ENCODE data around the gene FREM2.

Gene FREM2

GRCh38 chr13:38766799-38767198, 79.9 kb downstream of the FREM2 start:
- peaks cover 4% of the 10 kb centered on the region for H3K27me3 Mint-ChIP-seq
- no peaks in the 10 kb centered on the region for H3K9me3 Mint-ChIP-seq
- no peak for DNase-seq
- H3K27ac Mint-ChIP-seq = no peak overlapping the region
- no peaks in the 10 kb centered on the region for H3K36me3 Mint-ChIP-seq (ENCODE audit: low read depth)
- H3K4me1 Mint-ChIP-seq (ENCODE audit: low read depth) = no peaks in the 10 kb centered on the region
- no peak overlapping the region for H3K4me3 Mint-ChIP-seq

- H3K27ac Mint-ChIP-seq = no peak overlapping the region
- H3K9me3 Mint-ChIP-seq = no peaks in the 10 kb centered on the region
- no peaks in the 10 kb centered on the region for H3K27me3 Mint-ChIP-seq
- H3K4me1 Mint-ChIP-seq (ENCODE audit: low read depth) = no peaks in the 10 kb centered on the region
- H3K36me3 Mint-ChIP-seq (ENCODE audit: low read depth) = no peaks in the 10 kb centered on the region
- DNase-seq = no peak
- no peak overlapping the region for H3K4me3 Mint-ChIP-seq
Observed at GRCh38 chr13:38767506-38768265, 80.8 kb downstream of the FREM2 start.

DNA sequence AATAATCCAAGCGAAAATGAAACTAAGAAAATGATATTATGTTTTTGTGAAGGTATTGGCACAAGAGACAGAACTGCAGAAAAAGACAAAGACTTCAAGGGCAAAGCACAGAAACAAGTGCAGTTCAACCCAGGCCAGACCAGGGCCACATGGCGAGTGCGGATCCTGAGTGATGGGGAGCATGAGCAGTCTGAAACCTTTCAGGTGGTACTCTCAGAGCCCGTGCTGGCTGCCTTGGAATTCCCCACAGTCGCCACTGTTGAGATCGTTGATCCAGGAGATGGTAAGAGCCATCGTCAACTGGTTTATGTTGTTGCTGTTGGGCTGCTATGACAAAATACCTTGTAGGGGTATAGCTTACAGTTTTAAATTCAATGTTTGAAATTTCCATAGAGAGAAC, 82.6 kb downstream of the FREM2 start:
- Mint-ChIP-seq H3K9me3 (no peaks in the 10 kb centered on the region), H3K27ac (no peak overlapping the region), H3K4me1 (ENCODE audit: low read depth) (no peaks in the 10 kb centered on the region)

GRCh38 chr13:38775085-38775484, 88.2 kb downstream of the FREM2 start:
- H3K4me1 Mint-ChIP-seq (ENCODE audit: low read depth) = no peaks in the 10 kb centered on the region
- no peaks in the 10 kb centered on the region for H3K36me3 Mint-ChIP-seq (ENCODE audit: low read depth)
- no peaks in the 10 kb centered on the region for H3K9me3 Mint-ChIP-seq
- no peak overlapping the region for H3K27ac Mint-ChIP-seq
- DNase-seq = no peak
- H3K27me3 Mint-ChIP-seq = peaks cover 5% of the 10 kb centered on the region
- no peak overlapping the region for H3K4me3 Mint-ChIP-seq

More for the DNA sequence above, 82.6 kb downstream of the FREM2 start:
- no peaks in the 10 kb centered on the region for H3K36me3 Mint-ChIP-seq (ENCODE audit: low read depth)
- DNase-seq = no peak
- peaks cover 5% of the 10 kb centered on the region for H3K27me3 Mint-ChIP-seq
- H3K4me3 Mint-ChIP-seq = no peak overlapping the region

- DNase-seq = no peak
- H3K9me3 Mint-ChIP-seq = no peaks in the 10 kb centered on the region
- no peaks in the 10 kb centered on the region for H3K36me3 Mint-ChIP-seq (ENCODE audit: low read depth)
- H3K27ac Mint-ChIP-seq = no peak overlapping the region
- peaks cover 5% of the 10 kb centered on the region for H3K27me3 Mint-ChIP-seq
- no peak overlapping the region for H3K4me3 Mint-ChIP-seq
- no peaks in the 10 kb centered on the region for H3K4me1 Mint-ChIP-seq (ENCODE audit: low read depth)
Observed at GRCh38 chr13:38777347-38778119, 90.7 kb downstream of the FREM2 start.

GRCh38 chr13:38781539-38781938, 94.7 kb downstream of the FREM2 start:
- H3K4me1 Mint-ChIP-seq (ENCODE audit: low read depth) = no peaks in the 10 kb centered on the region
- no peak overlapping the region for H3K27ac Mint-ChIP-seq
- H3K4me3 Mint-ChIP-seq = no peak overlapping the region
- no peaks in the 10 kb centered on the region for H3K27me3 Mint-ChIP-seq
- no peaks in the 10 kb centered on the region for H3K9me3 Mint-ChIP-seq
- DNase-seq = no peak
- H3K36me3 Mint-ChIP-seq (ENCODE audit: low read depth) = no peaks in the 10 kb centered on the region

GRCh38 chr13:38784036-38784880, 97.4 kb downstream of the FREM2 start:
- Mint-ChIP-seq H3K9me3 (no peaks in the 10 kb centered on the region), H3K27ac (no peak overlapping the region), H3K4me3 (no peak overlapping the region), H3K36me3 (ENCODE audit: low read depth) (no peaks in the 10 kb centered on the region), H3K4me1 (ENCODE audit: low read depth) (no peaks in the 10 kb centered on the region), H3K27me3 (no peaks in the 10 kb centered on the region)
- DNase-seq = no peak

DNA sequence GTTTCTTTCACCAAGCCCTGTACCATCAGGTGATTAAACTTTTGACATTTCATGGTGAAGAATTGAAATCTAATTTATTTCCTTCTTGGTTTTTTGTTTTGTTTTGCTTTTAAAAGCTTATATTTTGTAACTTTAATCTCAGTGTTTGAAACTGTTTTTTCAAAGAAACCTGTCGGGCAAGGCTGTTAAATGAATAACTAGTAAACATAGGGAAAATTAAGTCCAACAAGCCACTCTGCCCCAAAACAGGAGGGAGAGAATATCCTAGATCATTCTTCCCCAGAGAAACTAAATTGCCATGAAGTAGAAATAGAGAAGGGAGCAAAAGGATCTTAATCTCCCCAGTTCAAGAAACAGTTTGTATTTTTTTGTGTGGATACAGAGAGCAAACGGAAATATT, 98.2 kb downstream of the FREM2 start:
- no peak overlapping the region for H3K27ac Mint-ChIP-seq
- H3K9me3 Mint-ChIP-seq = no peaks in the 10 kb centered on the region
- H3K4me1 Mint-ChIP-seq (ENCODE audit: low read depth) = no peaks in the 10 kb centered on the region
- DNase-seq = no peak
- H3K27me3 Mint-ChIP-seq = no peaks in the 10 kb centered on the region
- H3K36me3 Mint-ChIP-seq (ENCODE audit: low read depth) = no peaks in the 10 kb centered on the region
- H3K4me3 Mint-ChIP-seq = no peak overlapping the region

DNA sequence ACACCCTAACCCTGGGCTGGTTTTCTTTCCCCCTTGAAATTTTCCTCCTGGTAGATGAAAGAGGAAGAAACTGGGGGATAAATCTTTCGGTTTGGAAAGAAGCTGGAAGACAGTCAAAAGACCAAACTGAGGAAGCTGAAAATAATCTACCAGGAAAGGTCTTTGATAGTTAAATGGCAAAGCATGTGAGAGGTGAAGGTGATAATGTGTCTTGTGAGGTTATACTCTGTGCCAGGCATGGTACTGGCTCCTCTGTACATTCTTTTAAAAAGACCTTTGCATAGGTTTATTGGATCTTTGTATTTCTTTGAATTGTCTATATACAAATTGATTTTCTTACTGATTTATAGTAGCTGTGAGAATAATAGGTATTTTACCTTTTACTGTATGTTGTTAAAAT, 98.6 kb downstream of the FREM2 start:
- H3K9me3 Mint-ChIP-seq = no peaks in the 10 kb centered on the region
- no peaks in the 10 kb centered on the region for H3K4me1 Mint-ChIP-seq (ENCODE audit: low read depth)
- no peak overlapping the region for H3K27ac Mint-ChIP-seq
- H3K36me3 Mint-ChIP-seq (ENCODE audit: low read depth) = no peaks in the 10 kb centered on the region
- no peak for DNase-seq
- no peak overlapping the region for H3K4me3 Mint-ChIP-seq
- no peaks in the 10 kb centered on the region for H3K27me3 Mint-ChIP-seq

DNA sequence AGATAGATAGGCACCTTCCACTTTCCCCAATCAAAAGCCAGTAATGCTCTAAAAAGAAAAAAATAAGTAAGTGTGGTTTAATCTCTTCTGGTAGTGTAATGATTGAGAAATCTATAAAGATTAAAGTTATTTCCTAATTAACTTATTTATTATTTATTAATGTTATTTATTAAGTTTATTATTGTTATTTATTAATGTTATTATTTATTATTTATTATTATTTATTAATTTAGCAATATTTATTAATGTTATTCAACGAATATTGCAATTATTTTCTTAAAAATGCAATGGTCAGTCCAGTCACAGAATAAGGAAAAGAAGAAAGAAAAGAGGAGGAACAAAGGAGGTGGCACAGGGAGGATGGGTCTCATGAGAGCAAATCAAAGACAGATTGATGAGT, 100.7 kb downstream of the FREM2 start:
- no peak overlapping the region for H3K4me3 Mint-ChIP-seq
- no peaks in the 10 kb centered on the region for H3K9me3 Mint-ChIP-seq
- H3K36me3 Mint-ChIP-seq (ENCODE audit: low read depth) = no peaks in the 10 kb centered on the region
- no peak for DNase-seq
- no peak overlapping the region for H3K27ac Mint-ChIP-seq
- no peaks in the 10 kb centered on the region for H3K27me3 Mint-ChIP-seq
- no peaks in the 10 kb centered on the region for H3K4me1 Mint-ChIP-seq (ENCODE audit: low read depth)

GRCh38 chr13:38796890-38797289, 110.0 kb downstream of the FREM2 start:
- DNase-seq = no peak
- H3K27me3 Mint-ChIP-seq = no peaks in the 10 kb centered on the region
- peaks cover 4% of the 10 kb centered on the region for H3K9me3 Mint-ChIP-seq
- no peaks in the 10 kb centered on the region for H3K36me3 Mint-ChIP-seq (ENCODE audit: low read depth)
- H3K4me1 Mint-ChIP-seq (ENCODE audit: low read depth) = no peaks in the 10 kb centered on the region
- H3K4me3 Mint-ChIP-seq = no peak overlapping the region
- no peak overlapping the region for H3K27ac Mint-ChIP-seq

DNA sequence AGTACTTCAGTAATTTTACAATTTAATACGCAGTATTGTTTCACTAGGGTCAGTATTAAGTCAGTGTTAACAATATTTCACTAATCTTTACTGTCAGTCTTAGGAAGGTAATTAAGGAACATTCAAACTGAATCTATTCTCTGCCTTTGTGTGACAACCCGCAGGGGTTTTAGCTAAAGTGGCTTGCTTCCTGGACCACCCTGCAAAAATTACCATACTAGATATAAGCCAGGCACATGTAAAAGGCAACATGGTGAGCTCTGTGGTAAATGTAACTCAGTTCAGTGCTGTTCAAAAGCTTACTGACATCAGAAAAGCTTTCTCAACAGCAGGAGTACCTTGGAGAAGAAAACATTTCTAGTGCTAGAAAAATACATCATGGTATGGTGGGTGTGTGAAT, 116.7 kb downstream of the FREM2 start:
- Mint-ChIP-seq H3K4me1 (ENCODE audit: low read depth) (no peaks in the 10 kb centered on the region), H3K27ac (no peak overlapping the region), H3K36me3 (ENCODE audit: low read depth) (no peaks in the 10 kb centered on the region), H3K27me3 (no peaks in the 10 kb centered on the region), H3K4me3 (no peak overlapping the region), H3K9me3 (peaks cover 4% of the 10 kb centered on the region)
- no peak for DNase-seq

DNA sequence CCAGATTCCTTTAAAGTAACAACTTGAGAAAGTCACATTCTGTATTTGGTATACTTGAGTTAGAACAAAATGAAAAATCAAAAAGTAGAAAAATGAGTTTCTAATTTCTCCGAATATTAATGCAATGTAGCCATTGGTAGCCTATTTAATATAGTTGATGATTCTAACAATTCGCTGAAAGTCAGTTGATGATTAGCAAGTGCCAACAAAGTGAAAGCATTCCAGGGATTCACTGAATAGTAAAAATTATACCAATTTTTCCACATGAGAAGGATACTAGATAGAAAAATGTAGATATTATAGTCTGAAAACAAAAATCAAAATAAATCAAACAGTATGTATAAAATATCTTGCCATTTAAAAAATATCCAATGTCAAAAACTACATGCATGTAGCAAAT, 117.2 kb downstream of the FREM2 start:
- Mint-ChIP-seq H3K36me3 (ENCODE audit: low read depth) (no peaks in the 10 kb centered on the region), H3K27ac (no peak overlapping the region), H3K9me3 (peaks cover 4% of the 10 kb centered on the region), H3K4me3 (no peak overlapping the region), H3K4me1 (ENCODE audit: low read depth) (no peaks in the 10 kb centered on the region), H3K27me3 (no peaks in the 10 kb centered on the region)
- no peak for DNase-seq

GRCh38 chr13:38804536-38804935, 117.7 kb downstream of the FREM2 start:
- no peak for DNase-seq
- no peak overlapping the region for H3K4me3 Mint-ChIP-seq
- H3K9me3 Mint-ChIP-seq = peaks cover 7% of the 10 kb centered on the region
- no peaks in the 10 kb centered on the region for H3K36me3 Mint-ChIP-seq (ENCODE audit: low read depth)
- H3K4me1 Mint-ChIP-seq (ENCODE audit: low read depth) = no peaks in the 10 kb centered on the region
- no peaks in the 10 kb centered on the region for H3K27me3 Mint-ChIP-seq
- no peak overlapping the region for H3K27ac Mint-ChIP-seq

DNA sequence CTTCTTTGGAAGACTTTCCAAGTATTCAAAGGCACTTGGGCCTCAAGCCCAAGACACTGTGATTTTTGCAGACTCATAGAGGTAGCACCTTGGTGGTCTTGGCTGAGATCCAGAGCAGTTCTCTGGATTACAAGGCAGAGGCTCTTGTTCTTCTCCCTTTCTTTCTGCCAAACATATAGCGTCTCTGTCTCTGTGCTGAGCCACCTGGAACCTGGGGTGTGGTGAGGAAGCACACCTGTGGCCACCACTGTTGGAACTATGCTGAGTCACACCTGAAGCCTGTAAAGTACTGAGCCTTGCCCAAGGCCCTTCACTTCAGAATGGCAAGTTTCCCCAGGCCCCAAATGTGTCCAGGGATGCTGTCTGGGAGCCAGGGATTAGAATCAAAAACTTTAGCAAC, 127.5 kb downstream of the FREM2 start:
- peaks cover 16% of the 10 kb centered on the region for H3K9me3 Mint-ChIP-seq
- no peaks in the 10 kb centered on the region for H3K4me1 Mint-ChIP-seq (ENCODE audit: low read depth)
- no peak overlapping the region for H3K27ac Mint-ChIP-seq
- H3K36me3 Mint-ChIP-seq (ENCODE audit: low read depth) = no peaks in the 10 kb centered on the region
- no peak overlapping the region for H3K4me3 Mint-ChIP-seq
- no peak for DNase-seq
- H3K27me3 Mint-ChIP-seq = peaks cover 3% of the 10 kb centered on the region
